Loucy (cell line): ENCODE results near the gene SELENON.

ENCODE experiments used
- H2AFZ ChIP-seq: fragments of 200-600 bp; sonication (generic); 2 replicates; pipeline ENCODE4 v1.6.0; 2016; ENCODE audit warnings: antibody characterized with exemption, mild to moderate bottlenecking, low read length, moderate library complexity
- H3F3A ChIP-seq: fragments of 200-600 bp; 2 replicates; pipeline ENCODE4 v1.6.0; 2016; ENCODE audit warnings: antibody characterized with exemption, low read depth, mild to moderate bottlenecking
- H3K27me3 ChIP-seq: fragments of 200-600 bp; sonication (generic); 2 replicates; pipeline ENCODE4 v1.6.1; 2014; ENCODE audit warnings: low read length, mild to moderate bottlenecking; ENCODE audit not compliant: insufficient read depth, poor library complexity, severe bottlenecking
- H3K36me3 ChIP-seq: fragments of 200-600 bp; sonication (generic); 2 replicates; pipeline ENCODE4 v1.6.1; 2016; ENCODE audit warnings: low read length; ENCODE audit not compliant: insufficient read depth
- H3K4me1 ChIP-seq: fragments of 200-600 bp; sonication (generic); 2 replicates; pipeline ENCODE4 v1.5.1; 2014; ENCODE audit warnings: low read length, mild to moderate bottlenecking; ENCODE audit not compliant: insufficient read depth, poor library complexity, severe bottlenecking
- H3K4me2 ChIP-seq: fragments of 200-600 bp; sonication (generic); 2 replicates; pipeline ENCODE4 v1.6.0; 2014; ENCODE audit warnings: antibody characterized with exemption, low read length, low read depth, mild to moderate bottlenecking; ENCODE audit not compliant: poor library complexity, severe bottlenecking
- H3K4me3 ChIP-seq: fragments of 200-600 bp; sonication (generic); 2 replicates; pipeline ENCODE4 v1.5.1; 2014; ENCODE audit warnings: low read length, mild to moderate bottlenecking, mixed read lengths; ENCODE audit not compliant: poor library complexity, severe bottlenecking
- H3K79me2 ChIP-seq: fragments of 200-600 bp; sonication (generic); 2 replicates; pipeline ENCODE4 v1.6.1; 2014; ENCODE audit warnings: low read length; ENCODE audit not compliant: insufficient read depth
- H3K9ac ChIP-seq: fragments of 200-600 bp; sonication (generic); 2 replicates; pipeline ENCODE4 v1.6.0; 2014; ENCODE audit warnings: mild to moderate bottlenecking, low read depth, low read length, moderate library complexity; ENCODE audit not compliant: poor library complexity, severe bottlenecking
- H3K9me2 ChIP-seq: fragments of 200-600 bp; sonication (generic); replicated peaks from 2 replicates; pipeline ENCODE4 v1.6.1; 2016; ENCODE audit warnings: low read depth, low read length, mixed read lengths
- H3K9me3 ChIP-seq: fragments of 200-600 bp; sonication (generic); 2 replicates; pipeline ENCODE4 v1.6.1; 2014; ENCODE audit warnings: mild to moderate bottlenecking, antibody characterized with exemption, low read length, low read depth; ENCODE audit not compliant: insufficient read depth
- H4K20me1 ChIP-seq: fragments of 200-600 bp; sonication (generic); 2 replicates; pipeline ENCODE4 v1.6.0; 2014; ENCODE audit warnings: antibody characterized with exemption, low read length, mild to moderate bottlenecking; ENCODE audit not compliant: insufficient read depth, poor library complexity, severe bottlenecking
- CTCF ChIP-seq: fragments of 200-600 bp; sonication (generic); conservative IDR thresholded peaks from 2 replicates; pipeline ENCODE4 v1.5.1; 2014; ENCODE audit warnings: mild to moderate bottlenecking, antibody characterized with exemption, low read length
- EZH2phosphoT487 ChIP-seq: fragments of 200-600 bp; IDR thresholded peaks from 2 replicates; pipeline ENCODE4 v1.6.1; 2018; ENCODE audit warnings: antibody characterized with exemption, mild to moderate bottlenecking, moderate library complexity, borderline replicate concordance

SELENON gene

GRCh38 chr1:25779388-25779787, 20.6 kb upstream of the SELENON start:
- H2AFZ ChIP-seq = no peak overlapping the region
- H3K4me2 ChIP-seq = no peak overlapping the region
- H3K9me3 ChIP-seq = no peaks in the 10 kb centered on the region
- TF ChIP-seq EZH2phosphoT487 = no peak
- TF ChIP-seq CTCF = no peak
- no peaks in the 10 kb centered on the region for H3K79me2 ChIP-seq
- H3K27me3 ChIP-seq = peaks cover 35% of the 10 kb centered on the region
- H3K4me1 ChIP-seq = peaks cover 12% of the 10 kb centered on the region
- no peaks in the 10 kb centered on the region for H4K20me1 ChIP-seq
- no peak overlapping the region for H3K4me3 ChIP-seq
- no peaks in the 10 kb centered on the region for H3K36me3 ChIP-seq
- H3K9me2 ChIP-seq = no peaks in the 10 kb centered on the region
- 0 out of 2 replicates have a peak, but pooled peaks cover 12% of the 10 kb centered on the region for H3F3A ChIP-seq
- no peak overlapping the region for H3K9ac ChIP-seq

GRCh38 chr1:25779894-25780293, 20.1 kb upstream of the SELENON start:
- Histone ChIP-seq H3K4me3 (no peak overlapping the region), H3K9me3 (no peaks in the 10 kb centered on the region), H3F3A (0 out of 2 replicates have a peak, but pooled peaks cover 8% of the 10 kb centered on the region), H3K4me1 (peaks cover 10% of the 10 kb centered on the region), H2AFZ (no peak overlapping the region), H4K20me1 (no peaks in the 10 kb centered on the region), H3K9ac (no peak overlapping the region), H3K9me2 (no peaks in the 10 kb centered on the region), H3K27me3 (peaks cover 35% of the 10 kb centered on the region), H3K4me2 (no peak overlapping the region), H3K36me3 (no peaks in the 10 kb centered on the region), H3K79me2 (no peaks in the 10 kb centered on the region)
- TF ChIP-seq CTCF (no peak), EZH2phosphoT487 (no peak)

- Histone ChIP-seq H3K27me3 (peaks cover 39% of the 10 kb centered on the region), H3K9ac (no peak overlapping the region), H3K36me3 (no peaks in the 10 kb centered on the region), H3K4me3 (no peak overlapping the region), H3K9me2 (no peaks in the 10 kb centered on the region), H3K9me3 (no peaks in the 10 kb centered on the region), H3K4me1 (peaks cover 4% of the 10 kb centered on the region), H2AFZ (no peak overlapping the region), H4K20me1 (no peaks in the 10 kb centered on the region), H3K79me2 (no peaks in the 10 kb centered on the region), H3F3A (0 out of 2 replicates have a peak, but pooled peaks cover 3% of the 10 kb centered on the region), H3K4me2 (no peak overlapping the region)
- TF ChIP-seq EZH2phosphoT487 = no peak
- TF ChIP-seq CTCF = no peak
Measured at GRCh38 chr1:25780318-25781129, 19.5 kb upstream of the SELENON start.
